PC-3 (cell line): ENCODE data around the gene RBPMS2. TPM values are rescaled to one million over a fixed set of nuclear protein-coding genes. Genes with fewer than 3 reads are reported as not detected.

Source experiments
- ATAC-seq: fragments of 200-7000 bp; cut with Tn5 transposase; 2 replicates; pipeline ENCODE4 v1.9.1; 2020; ENCODE audit warnings: mild to moderate bottlenecking, moderate library complexity
- Bru-seq: library from RNA; stranded (reverse); fragments of 400-500 nt; gene quantifications from one replicate; lab custom pipeline; 2021; lab: Mats Ljungman, UMichigan
- BruChase-seq, 2 experiments: library from RNA; stranded (reverse); fragments of 400-500 nt; gene quantifications; one replicate each; lab custom pipeline; 2021; lab: Mats Ljungman, UMichigan
- BruUV-seq: library from RNA; stranded (reverse); fragments of 400-500 nt; replicated peaks from 2 replicates; lab custom pipeline; 2021; lab: Mats Ljungman, UMichigan
- CTCF ChIA-PET: fragments of 300-600 bp; sonication (Branson Sonifier 250); formaldehyde crosslinking; loops from one replicate; lab custom pipeline; 2022; ENCODE audit warnings: antibody characterized with exemption; lab: Charles Lee
- POLR2A ChIA-PET: fragments of 300-600 bp; sonication (Branson Sonifier 250); formaldehyde crosslinking; loops from one replicate; lab custom pipeline; 2022; ENCODE audit warnings: antibody characterized with exemption; ENCODE audit not compliant: unreplicated experiment; lab: Charles Lee
- DNase-seq: peaks from one replicate; pipeline ENCODE4 v3.0.0-alpha.2; 2015
- H2AFZ ChIP-seq: fragments of 300-600 bp; sonication (generic); 2 replicates; pipeline ENCODE4 v1.6.0; 2016; ENCODE audit warnings: antibody characterized with exemption, low read length
- H3F3A ChIP-seq: fragments of 300-600 bp; sonication (generic); one replicate; pipeline ENCODE4 v1.6.0; 2017; ENCODE audit warnings: antibody characterized with exemption, low read length, control low read depth, mild to moderate bottlenecking; ENCODE audit not compliant: unreplicated experiment
- H3K27ac ChIP-seq: fragments of 300-600 bp; sonication (generic); 2 replicates; pipeline ENCODE4 v1.5.1; 2016; ENCODE audit warnings: mild to moderate bottlenecking, low read length
- H3K27me3 ChIP-seq: fragments of 300-600 bp; sonication (generic); 2 replicates; pipeline ENCODE4 v1.6.1; 2016; ENCODE audit warnings: low read length, mixed read lengths
- H3K36me3 ChIP-seq: fragments of 300-600 bp; sonication (generic); 2 replicates; pipeline ENCODE4 v1.6.1; 2016; ENCODE audit warnings: low read depth, mixed run types, low read length, mixed read lengths
- H3K4me1 ChIP-seq: fragments of 300-600 bp; sonication (generic); 2 replicates; pipeline ENCODE4 v1.5.1; 2016; ENCODE audit warnings: low read length; ENCODE audit not compliant: insufficient read depth
- H3K4me2 ChIP-seq: fragments of 300-600 bp; sonication (generic); 2 replicates; pipeline ENCODE4 v1.6.0; 2016; ENCODE audit warnings: low read length
- H3K4me3 ChIP-seq: fragments of 300-600 bp; sonication (generic); 2 replicates; pipeline ENCODE4 v1.5.1; 2016; ENCODE audit warnings: mild to moderate bottlenecking, low read length, mixed read lengths
- H3K79me2 ChIP-seq: fragments of 300-600 bp; sonication (generic); 2 replicates; pipeline ENCODE4 v1.6.1; 2017; ENCODE audit warnings: low read length, mixed read lengths
- H3K9ac ChIP-seq: fragments of 300-600 bp; sonication (generic); 2 replicates; pipeline ENCODE4 v1.6.0; 2016; ENCODE audit warnings: mild to moderate bottlenecking, low read length
- H3K9me2 ChIP-seq: fragments of 300-600 bp; sonication (generic); replicated peaks from 2 replicates; pipeline ENCODE4 v1.6.1; 2016; ENCODE audit warnings: mixed run types, low read length, mixed read lengths
- H3K9me3 ChIP-seq: fragments of 300-600 bp; sonication (generic); 2 replicates; pipeline ENCODE4 v1.6.1; 2016; ENCODE audit warnings: low read length, mixed read lengths
- H4K20me1 ChIP-seq: fragments of 300-600 bp; sonication (generic); 2 replicates; pipeline ENCODE4 v1.6.1; 2016; ENCODE audit warnings: low read length, mixed read lengths
- CTCF ChIP-seq: fragments of 300-600 bp; sonication (generic); conservative IDR thresholded peaks from 2 replicates; pipeline ENCODE4 v1.5.1; 2017; ENCODE audit warnings: antibody characterized with exemption, low read depth, mild to moderate bottlenecking, low read length
- EZH2 ChIP-seq: fragments of 300-600 bp; sonication (generic); IDR thresholded peaks from one replicate; pipeline ENCODE4 v1.6.1; 2017; ENCODE audit warnings: antibody characterized with exemption, mild to moderate bottlenecking, low read length; ENCODE audit not compliant: unreplicated experiment
- EZH2phosphoT487 ChIP-seq: fragments of 300-600 bp; sonication (generic); IDR thresholded peaks from 2 replicates; pipeline ENCODE4 v1.6.1; 2018; ENCODE audit warnings: mild to moderate bottlenecking, antibody characterized with exemption, low read length, borderline replicate concordance
- intact Hi-C: fragments of 100-400 bp; cut with micrococcal nuclease; formaldehyde crosslinking; loops from 2 replicates; pipeline ENCODE4 v1.9.0; 2023
- long read RNA-seq: library from polyadenylated mRNA; unstranded; transcript quantifications from one replicate; pipeline ENCODE4 v2.0.0, GENCODE V29; 2021; ENCODE audit not compliant: unreplicated experiment
- total RNA-seq: library from RNA; depleted of rRNA; stranded (reverse); fragments of >200 nt; gene quantifications from 2 replicates; pipeline ENCODE4 v1.2.3, GENCODE V29; 2014; rRNA removed

RBPMS2 gene
- total RNA-seq, result not detected in 2 replicates
- percentile 2 among the genes with signal in this experiment for Bru-seq, nascent RNA
- BruChase-seq, experiment 1, labeled RNA remaining after a 6-hour chase, result percentile 8 among the genes with signal in this experiment
- percentile 7 among the genes with signal in this experiment for BruChase-seq, experiment 2, labeled RNA remaining after a 2-hour chase
- long read RNA-seq, result 0 reads

GRCh38 chr15:64775551-64776401, at the start of gene RBPMS2:
Gene RBPMS2 (minus strand): TSS chr15:64775589. CDS start chr15:64775319, 270 bp downstream.
- Histone ChIP-seq H3K4me1 (no peaks in the 10 kb centered on the region), H4K20me1 (no peaks in the 10 kb centered on the region), H3K4me3 (peak within 1 kb of the TSS; percentile 53), H3K79me2 (no peaks in the 10 kb centered on the region), H2AFZ (0 out of 2 replicates have a peak within 1 kb of the TSS, but pooled peaks have one; percentile 38), H3K9ac (no peak within 1 kb of the TSS), H3K36me3 (no peaks in the 10 kb centered on the region), H3K27ac (no peak within 1 kb of the TSS), H3K27me3 (peaks cover 13% of the 10 kb centered on the region), H3K4me2 (peak within 1 kb of the TSS; percentile 67), H3F3A (no peaks in the 10 kb centered on the region), H3K9me3 (no peaks in the 10 kb centered on the region), H3K9me2 (no peaks in the 10 kb centered on the region)
- BruUV-seq, result no TSS peak
- ChIA-PET CTCF (no interaction called here), POLR2A (no interaction called here)
- no peak for TF ChIP-seq CTCF
- TF ChIP-seq EZH2phosphoT487, result no peak
- no peak for TF ChIP-seq EZH2
- DNase-seq, result no peak
- no peak for ATAC-seq
- intact Hi-C loops, result no loop called here

- TF ChIP-seq CTCF (no peak), EZH2phosphoT487 (no peak), EZH2 (no peak)
- peak overlapping the region; percentile 86 for H3K4me3 ChIP-seq
- TSS peak; percentile 60 for BruUV-seq
- peak overlapping the region; percentile 71 for H3K9ac ChIP-seq
- ATAC-seq (peak; percentile 5), DNase-seq (no peak)
- H3F3A ChIP-seq, result no peaks in the 10 kb centered on the region
- H2AFZ ChIP-seq, result peak overlapping the region; percentile 79
- H3K4me2 ChIP-seq, result peak overlapping the region; percentile 90
- peaks cover 5% of the 10 kb centered on the region for H3K4me1 ChIP-seq
- intact Hi-C loops, result no loop called here
- H3K27ac ChIP-seq, result no peak overlapping the region
- POLR2A ChIA-PET, result no interaction called here
- H4K20me1 ChIP-seq, result no peaks in the 10 kb centered on the region
- H3K9me2 ChIP-seq, result no peaks in the 10 kb centered on the region
- peaks cover 26% of the 10 kb centered on the region for H3K79me2 ChIP-seq
- H3K27me3 ChIP-seq, result no peaks in the 10 kb centered on the region
- no peaks in the 10 kb centered on the region for H3K36me3 ChIP-seq
- CTCF ChIA-PET, result no interaction called here
- H3K9me3 ChIP-seq, result no peaks in the 10 kb centered on the region
Measured at GRCh38 chr15:64824929-64825430, 49.6 kb upstream of the RBPMS2 start.
